Measurements from ENCODE around the gene PYHIN1.
"Not testable (repeated sequence)": the region's sequence is repeated elsewhere in the genome, so short reads cannot be mapped to it uniquely, and the experiment has no call there.

PYHIN1 gene

GRCh38 chr1:158983235-158983634 is 51.9 kb downstream of the PYHIN1 start:
- DNase-seq (ENCODE audit: low spot score) = no peak

DNA sequence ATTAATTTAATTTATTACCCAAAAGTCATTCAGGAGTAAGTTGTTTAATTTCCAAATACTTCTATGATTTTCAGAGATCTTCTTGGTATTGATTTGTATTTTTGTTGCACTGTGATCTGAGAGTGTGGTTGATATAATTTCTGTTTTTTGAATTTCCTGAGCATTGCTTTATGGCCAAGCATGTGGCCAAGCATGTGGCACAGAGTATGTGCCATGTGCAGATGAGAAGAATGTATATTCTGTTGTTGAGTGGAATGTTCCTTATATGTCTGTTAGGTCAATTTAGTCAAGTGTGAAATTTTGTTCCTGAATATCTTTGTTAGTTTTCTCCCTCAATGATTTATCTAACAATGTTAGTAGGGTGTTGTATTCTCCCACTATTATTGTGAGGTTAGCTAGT is 53.0 kb downstream of the PYHIN1 start:
- no peak for DNase-seq (ENCODE audit: low spot score)

DNA sequence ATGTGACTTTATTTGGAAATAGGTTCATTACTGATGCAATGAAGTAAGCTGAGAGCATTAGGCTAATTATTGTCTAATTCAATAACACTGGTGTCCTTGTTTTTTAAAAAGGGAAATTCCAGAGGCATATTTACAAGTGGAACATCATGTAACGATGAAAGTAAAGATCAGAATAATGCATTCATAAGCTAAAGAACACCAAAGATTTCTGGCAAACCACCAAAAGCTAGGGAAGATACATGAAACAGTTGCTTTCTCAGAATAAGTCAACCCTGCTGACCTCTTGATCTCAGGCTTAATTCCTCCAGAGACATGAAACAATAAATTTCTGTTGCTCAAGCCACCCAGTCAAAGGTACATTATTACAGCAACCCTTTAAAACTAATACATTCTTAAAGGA is 58.1 kb downstream of the PYHIN1 start:
- DNase-seq (ENCODE audit: low spot score) = no peak

- DNase-seq (ENCODE audit: low spot score) = no peak
Measured at GRCh38 chr1:158992787-158993312, 61.5 kb downstream of the PYHIN1 start.

DNA sequence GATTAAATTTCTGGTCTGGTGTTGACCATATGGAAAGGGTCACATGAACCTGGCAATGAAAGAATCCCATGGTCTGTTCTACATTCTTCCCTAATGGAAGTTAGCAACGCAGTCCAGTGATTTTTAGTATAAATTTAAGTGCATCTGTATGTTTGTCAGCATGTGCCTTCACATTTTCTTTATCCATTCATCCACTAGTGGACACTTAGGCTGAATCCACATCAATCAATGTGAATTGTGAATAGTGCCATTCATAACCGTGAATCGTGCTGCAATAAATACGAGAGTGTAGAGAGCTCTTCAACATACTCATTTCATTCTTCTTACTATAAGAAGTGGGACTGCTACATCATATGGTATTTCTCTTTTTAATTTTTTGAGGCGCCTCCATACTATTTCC is 65.6 kb downstream of the PYHIN1 start:
- no peak for DNase-seq (ENCODE audit: low spot score)

GRCh38 chr1:158998037-158998780 is 66.9 kb downstream of the PYHIN1 start:
- DNase-seq (ENCODE audit: low spot score) = no peak

DNA sequence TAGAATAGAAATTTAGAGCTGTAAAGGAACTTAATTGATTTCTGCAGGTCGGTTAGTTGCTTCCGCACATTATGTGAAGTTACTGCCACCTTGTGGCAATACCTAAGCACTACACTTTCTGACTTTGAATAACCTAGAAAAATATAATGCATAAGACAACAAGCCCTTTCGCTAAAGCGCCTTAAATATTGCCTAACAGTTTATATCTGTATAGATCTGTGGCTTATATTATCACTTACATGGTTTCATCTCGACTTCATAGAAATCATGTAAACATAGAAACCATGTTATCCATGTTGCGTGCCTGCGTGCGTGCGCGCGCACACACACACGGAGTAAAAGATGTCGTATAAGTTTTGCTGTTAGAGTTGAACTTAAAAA is 67.4 kb downstream of the PYHIN1 start:
- DNase-seq (ENCODE audit: low spot score) = peak; percentile 39

GRCh38 chr1:158999316-159000069 is 68.1 kb downstream of the PYHIN1 start:
- peak; percentile 69 for DNase-seq (ENCODE audit: low spot score)

GRCh38 chr1:159000070-159000409 is 68.7 kb downstream of the PYHIN1 start:
- no peak for DNase-seq (ENCODE audit: low spot score)

DNA sequence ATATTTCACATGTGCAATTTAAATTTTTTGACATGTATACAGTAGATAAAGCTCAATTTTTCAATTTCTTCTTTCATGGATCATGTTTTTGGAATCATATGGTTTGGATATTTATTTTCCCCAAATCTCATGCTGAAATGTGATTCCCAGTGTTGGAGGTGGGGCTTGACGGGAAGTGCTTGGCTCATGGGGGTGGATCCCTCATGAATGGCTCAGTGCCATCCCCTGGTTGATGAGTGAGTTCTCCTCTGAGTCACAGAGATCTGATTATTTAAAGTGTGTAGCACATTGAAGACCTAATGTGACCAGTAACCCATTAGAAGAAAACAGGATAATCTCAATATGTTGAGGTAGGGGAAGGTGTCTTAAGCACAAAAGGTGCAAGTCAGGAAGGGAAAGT is 69.3 kb downstream of the PYHIN1 start:
- DNase-seq (ENCODE audit: low spot score) = peak; percentile 77

DNA sequence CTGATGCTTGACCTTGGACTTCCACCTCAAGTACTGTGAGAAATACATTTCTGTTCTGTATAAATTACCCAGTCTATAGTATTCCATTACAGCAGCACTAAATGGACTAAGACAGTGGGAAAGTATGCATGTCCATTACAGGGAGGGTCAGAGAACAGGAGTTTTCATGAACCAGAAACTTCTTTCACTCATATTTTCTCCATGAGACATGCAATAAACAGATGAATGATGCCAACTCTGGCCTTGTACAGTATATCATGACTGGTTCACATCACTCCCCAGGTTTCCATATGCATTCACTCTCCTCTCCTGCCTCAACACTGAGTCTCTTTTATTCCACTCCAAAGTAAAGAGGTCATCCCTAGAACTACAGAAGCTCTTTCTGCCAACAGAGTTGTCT is 73.8 kb downstream of the PYHIN1 start:
- no peak for DNase-seq (ENCODE audit: low spot score)

DNA sequence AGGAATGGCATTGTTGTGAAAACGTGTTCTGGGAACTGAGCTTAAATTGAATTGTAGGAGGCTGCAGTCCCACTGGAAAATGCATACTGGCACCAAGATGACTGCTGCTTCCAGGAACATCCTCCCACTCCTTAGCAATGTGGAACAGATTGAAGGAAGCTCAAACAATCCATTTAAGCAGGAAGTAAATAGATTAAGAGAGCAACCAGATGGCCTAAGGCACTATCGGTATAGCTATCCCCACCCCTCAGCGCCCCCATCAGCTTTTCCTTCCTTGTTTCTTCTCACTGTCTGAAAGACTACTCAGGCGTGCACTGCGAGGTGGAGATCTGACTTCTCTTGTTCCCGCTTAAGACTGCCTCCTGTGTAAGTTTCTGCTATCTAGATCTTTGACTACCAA is 74.3 kb downstream of the PYHIN1 start:
- DNase-seq (ENCODE audit: low spot score) = no peak

GRCh38 chr1:159006210-159006807 is 75.0 kb downstream of the PYHIN1 start:
- not testable (repeated sequence) for DNase-seq (ENCODE audit: low spot score)

DNA sequence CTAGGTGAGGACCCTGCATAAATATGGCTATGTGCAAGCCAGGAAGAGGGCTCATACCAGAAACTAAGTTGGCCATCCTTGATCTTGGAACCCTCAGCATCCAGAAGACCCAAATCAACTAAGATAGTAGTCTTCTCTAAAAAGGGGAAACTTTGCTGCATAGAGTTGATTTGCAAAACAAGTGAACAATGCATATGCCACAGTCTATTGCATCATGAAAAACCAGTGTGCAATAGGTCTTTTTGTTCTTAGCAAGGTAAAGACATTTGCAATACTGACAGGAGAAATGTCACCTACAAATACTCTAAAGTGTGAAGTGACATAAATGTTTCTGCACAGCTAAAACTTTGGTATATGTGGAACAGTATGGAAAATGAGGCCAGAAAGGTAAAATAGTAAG is 76.4 kb downstream of the PYHIN1 start:
- no peak for DNase-seq (ENCODE audit: low spot score)

- no peak for DNase-seq (ENCODE audit: low spot score)
Measured at GRCh38 chr1:159008744-159009188, 77.4 kb downstream of the PYHIN1 start.

DNA sequence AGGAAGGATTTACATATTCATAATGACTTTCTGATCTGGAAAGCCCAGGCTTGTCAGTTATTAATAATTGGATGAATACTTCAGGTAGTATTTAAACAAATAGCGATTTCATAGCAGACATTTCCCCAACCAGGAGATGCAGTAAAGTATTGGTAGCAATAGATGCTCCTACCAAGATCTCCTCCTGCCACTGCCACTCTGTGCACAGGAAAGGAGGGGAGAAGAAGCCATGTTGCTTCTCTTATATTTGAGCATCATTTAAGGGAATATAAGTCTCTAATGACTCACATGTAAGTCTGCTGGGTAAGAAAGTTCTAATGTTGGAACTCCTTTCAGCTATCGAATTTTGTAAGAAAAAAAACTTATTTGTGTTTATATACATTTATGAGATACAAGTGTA is 77.9 kb downstream of the PYHIN1 start:
- DNase-seq (ENCODE audit: low spot score) = no peak

DNA sequence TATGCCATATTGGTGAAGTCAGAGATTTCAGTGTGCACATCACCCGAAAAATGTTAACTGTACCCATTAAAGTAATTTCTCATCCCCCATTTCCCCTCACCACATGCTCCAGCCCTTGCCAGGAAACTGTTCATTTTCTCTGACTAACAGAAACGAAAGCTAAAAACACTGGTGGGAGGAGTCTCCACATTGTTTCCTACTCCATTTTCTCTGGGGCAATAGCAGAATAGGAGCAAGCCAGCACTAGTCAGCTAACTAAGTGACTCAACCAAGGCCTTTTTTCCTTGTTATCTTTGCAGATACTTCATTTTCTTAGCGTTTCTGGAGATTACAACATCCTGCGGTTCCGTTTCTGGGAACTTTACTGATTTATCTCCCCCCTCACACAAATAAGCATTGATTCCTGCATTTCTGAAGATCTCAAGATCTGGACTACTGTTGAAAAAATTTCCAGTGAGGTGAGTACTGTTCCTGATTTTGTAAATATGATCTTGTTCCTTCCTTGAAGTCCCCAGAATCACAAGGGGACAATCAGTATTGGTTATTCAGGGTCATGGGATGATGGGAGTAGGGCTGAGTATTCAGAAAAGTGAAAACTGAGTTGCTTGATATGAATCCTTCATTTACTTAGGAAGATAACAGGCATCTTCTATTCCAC is 78.5 kb downstream of the PYHIN1 start, which contains the start of gene IFI16:
IFI16 (plus strand) TSS at position 204 of the 658 bp plus-strand sequence. CDS start 4,774 bp downstream, outside the sequence.
- peak; percentile 90 for DNase-seq (ENCODE audit: low spot score)

- no peak for DNase-seq (ENCODE audit: low spot score)
Measured at GRCh38 chr1:159010391-159010790, 79.0 kb downstream of the PYHIN1 start.

- not testable (repeated sequence) for DNase-seq (ENCODE audit: low spot score)
Measured at GRCh38 chr1:159011001-159011400, 79.6 kb downstream of the PYHIN1 start.

DNA sequence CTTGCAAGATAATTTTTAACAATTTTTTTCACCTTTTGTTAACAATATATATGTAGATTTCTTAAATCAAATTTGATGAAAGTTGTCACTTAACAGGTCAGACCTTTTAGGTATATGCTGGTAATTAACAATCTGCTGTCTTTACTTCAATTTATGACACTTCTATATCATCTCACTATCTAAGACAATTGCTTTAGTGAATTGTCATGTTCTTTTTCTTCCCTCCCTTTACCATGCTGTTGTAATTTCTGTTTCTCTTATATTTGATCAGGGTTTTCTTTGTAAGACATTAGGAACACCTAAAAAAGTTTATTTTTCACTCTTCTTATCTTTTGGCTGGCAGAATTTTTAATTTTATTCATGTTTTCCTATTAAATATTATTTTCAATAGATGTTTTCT is 80.4 kb downstream of the PYHIN1 start:
- no peak for DNase-seq (ENCODE audit: low spot score)

- DNase-seq (ENCODE audit: low spot score) = no peak
Measured at GRCh38 chr1:159012495-159012894, 81.1 kb downstream of the PYHIN1 start.

- no peak for DNase-seq (ENCODE audit: low spot score)
Measured at GRCh38 chr1:159014003-159014571, 82.7 kb downstream of the PYHIN1 start.

Data from AG08395 (cell line).